ENCODE measurements around the gene C11orf42. TPM values are rescaled to one million over a fixed set of nuclear protein-coding genes. Genes with fewer than 3 reads are reported as not detected.

The C11orf42 gene
- total RNA-seq, 1 experiment from 2014 or later, result not detected

DNA sequence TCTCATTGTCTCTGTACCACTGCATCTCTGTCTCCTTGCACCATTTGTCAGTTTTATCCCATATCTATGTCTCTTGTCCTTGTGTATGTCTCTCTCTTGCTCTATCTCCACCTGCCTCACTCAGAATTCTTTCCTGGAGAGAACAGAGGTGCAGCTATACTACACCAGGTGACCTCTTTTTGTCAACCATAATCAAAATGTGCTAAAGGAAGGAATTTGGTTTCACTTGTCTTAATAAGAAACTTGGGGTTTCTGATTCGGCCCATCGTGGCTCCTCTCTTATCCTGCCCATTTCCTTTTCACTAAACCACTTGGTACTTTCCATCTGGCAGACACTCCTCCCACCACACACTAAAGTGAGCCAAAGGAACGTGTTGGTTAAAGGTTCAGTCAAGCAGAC, 2.0 kb upstream of the C11orf42 start:
- no peak for DNase-seq
- no peaks in the 10 kb centered on the region for H3K4me1 ChIP-seq
- POLR2A ChIA-PET, result no interaction called here
- TF ChIP-seq, protein P1, sequence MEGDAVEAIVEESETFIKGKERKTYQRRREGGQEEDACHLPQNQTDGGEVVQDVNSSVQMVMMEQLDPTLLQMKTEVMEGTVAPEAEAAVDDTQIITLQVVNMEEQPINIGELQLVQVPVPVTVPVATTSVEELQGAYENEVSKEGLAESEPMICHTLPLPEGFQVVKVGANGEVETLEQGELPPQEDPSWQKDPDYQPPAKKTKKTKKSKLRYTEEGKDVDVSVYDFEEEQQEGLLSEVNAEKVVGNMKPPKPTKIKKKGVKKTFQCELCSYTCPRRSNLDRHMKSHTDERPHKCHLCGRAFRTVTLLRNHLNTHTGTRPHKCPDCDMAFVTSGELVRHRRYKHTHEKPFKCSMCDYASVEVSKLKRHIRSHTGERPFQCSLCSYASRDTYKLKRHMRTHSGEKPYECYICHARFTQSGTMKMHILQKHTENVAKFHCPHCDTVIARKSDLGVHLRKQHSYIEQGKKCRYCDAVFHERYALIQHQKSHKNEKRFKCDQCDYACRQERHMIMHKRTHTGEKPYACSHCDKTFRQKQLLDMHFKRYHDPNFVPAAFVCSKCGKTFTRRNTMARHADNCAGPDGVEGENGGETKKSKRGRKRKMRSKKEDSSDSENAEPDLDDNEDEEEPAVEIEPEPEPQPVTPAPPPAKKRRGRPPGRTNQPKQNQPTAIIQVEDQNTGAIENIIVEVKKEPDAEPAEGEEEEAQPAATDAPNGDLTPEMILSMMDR (IDR thresholded peaks at IDR 0.05; ENCODE audit: insufficient read depth in 1 of 2, low read depth in 1 of 2, low read length in 1 of 2, severe bottlenecking in 1 of 2, unreplicated experiment in 1 of 2), result no peak
- no peaks in the 10 kb centered on the region for H3K9me3 ChIP-seq
- no peak overlapping the region for H3K27ac Mint-ChIP-seq (ENCODE audit: unreplicated experiment)
- no peak overlapping the region for H3K4me3 Mint-ChIP-seq (ENCODE audit: unreplicated experiment)
- no peaks in the 10 kb centered on the region for H3K9me3 Mint-ChIP-seq (ENCODE audit: unreplicated experiment)
- no peaks in the 10 kb centered on the region for H3K27me3 Mint-ChIP-seq (ENCODE audit: insufficient read depth, unreplicated experiment)
- H3K4me3 ChIP-seq (ENCODE audit: low read depth, low read length), result no peak overlapping the region
- H3K27me3 ChIP-seq (replicated peaks; ENCODE audit: control insufficient read depth, insufficient read depth, low read length), result no peaks in the 10 kb centered on the region
- peaks cover 5% of the 10 kb centered on the region; the same call in 1 of the 2 replicates for H3K36me3 ChIP-seq (ENCODE audit: control insufficient read depth, insufficient read depth, low read length)
- intact Hi-C loops (cut with micrococcal nuclease; ENCODE audit: unreplicated experiment), result no loop called here
- H3K36me3 Mint-ChIP-seq (ENCODE audit: insufficient read depth, unreplicated experiment), result no peaks in the 10 kb centered on the region
- no TSS peak for BruUV-seq (replicated peaks)
- H3K4me1 Mint-ChIP-seq (ENCODE audit: low read depth, unreplicated experiment), result no peaks in the 10 kb centered on the region
- CTCF ChIA-PET, result no interaction called here

DNA sequence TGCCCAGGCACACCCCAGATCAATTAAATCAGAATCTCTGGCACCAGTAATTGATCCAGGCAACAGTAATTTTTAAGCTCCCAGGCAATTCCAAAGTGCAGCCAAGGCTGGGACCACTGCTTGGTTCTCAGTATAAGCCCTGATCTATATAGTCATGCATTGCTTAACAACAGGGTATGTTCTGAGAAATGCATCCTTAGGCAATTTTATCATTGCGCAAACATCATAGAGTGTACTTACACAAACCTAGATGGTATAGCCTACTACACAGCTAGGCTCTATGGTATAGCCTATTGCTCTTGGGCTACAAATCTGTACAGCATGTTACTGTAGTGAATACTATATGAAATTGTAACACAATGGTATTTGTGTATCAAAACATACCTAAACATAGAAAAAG, 651 bp upstream of the C11orf42 start:
- no peaks in the 10 kb centered on the region for H3K4me1 ChIP-seq
- H3K9me3 ChIP-seq, result no peaks in the 10 kb centered on the region
- Mint-ChIP-seq H3K9me3 (ENCODE audit: unreplicated experiment) (no peaks in the 10 kb centered on the region), H3K4me1 (ENCODE audit: low read depth, unreplicated experiment) (peaks cover 5% of the 10 kb centered on the region), H3K4me3 (ENCODE audit: unreplicated experiment) (no peak overlapping the region), H3K27me3 (ENCODE audit: insufficient read depth, unreplicated experiment) (no peaks in the 10 kb centered on the region), H3K36me3 (ENCODE audit: insufficient read depth, unreplicated experiment) (peaks cover 9% of the 10 kb centered on the region), H3K27ac (ENCODE audit: unreplicated experiment) (no peak overlapping the region)
- TF ChIP-seq, protein P1 (IDR thresholded peaks at IDR 0.05; ENCODE audit: insufficient read depth in 1 of 2, low read depth in 1 of 2, low read length in 1 of 2, severe bottlenecking in 1 of 2, unreplicated experiment in 1 of 2), result no peak
- no peak for DNase-seq
- POLR2A ChIA-PET, result no interaction called here
- no TSS peak for BruUV-seq (replicated peaks)
- H3K4me3 ChIP-seq (ENCODE audit: low read depth, low read length), result no peak overlapping the region
- intact Hi-C loops (cut with micrococcal nuclease; ENCODE audit: unreplicated experiment), result no loop called here
- peaks cover 5% of the 10 kb centered on the region; the same call in 1 of the 2 replicates for H3K36me3 ChIP-seq (ENCODE audit: control insufficient read depth, insufficient read depth, low read length)
- CTCF ChIA-PET, result no interaction called here
- no peaks in the 10 kb centered on the region for H3K27me3 ChIP-seq (replicated peaks; ENCODE audit: control insufficient read depth, insufficient read depth, low read length)

DNA sequence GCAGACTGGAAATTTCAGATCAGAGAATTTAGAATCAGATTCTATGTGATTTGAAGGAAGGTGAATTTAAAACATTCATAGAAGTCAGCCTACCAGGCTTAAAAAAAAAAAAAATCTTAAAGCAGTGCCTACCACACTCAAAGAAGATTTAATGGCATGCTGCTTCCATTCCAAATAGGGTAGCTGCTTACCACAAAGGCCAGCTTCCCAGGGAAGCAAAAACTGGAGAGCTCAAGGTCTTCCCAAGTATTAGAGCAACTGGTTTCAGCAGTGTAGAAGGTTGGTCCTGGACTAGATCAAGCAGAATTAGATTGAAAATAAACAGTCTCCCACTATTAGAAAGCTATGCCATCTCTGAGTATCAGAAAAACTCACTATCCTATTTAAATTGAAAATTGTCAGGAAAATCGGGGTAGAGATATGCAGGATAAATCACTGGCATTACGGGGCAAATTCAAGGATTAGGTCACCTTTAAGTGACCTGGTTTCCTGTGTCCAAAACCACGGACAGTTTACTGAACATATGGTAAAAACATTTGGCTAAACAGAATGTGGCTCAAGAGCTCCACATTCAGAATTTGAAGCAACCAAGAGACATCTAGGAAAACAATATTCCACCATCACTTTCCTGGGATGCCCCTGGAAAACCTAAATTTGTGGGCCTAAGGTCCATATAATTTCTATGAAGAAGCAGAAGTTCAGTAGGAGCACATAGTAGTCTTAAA, 1.3 kb downstream of the C11orf42 start:
- CTCF ChIA-PET, result interaction anchor here (0.7 kb wide), 1 partner anchor 176 kb away, joined by 4 read pairs; no protein-coding TSS in a partner anchor
- H3K36me3 ChIP-seq (ENCODE audit: control insufficient read depth, insufficient read depth, low read length), result peaks cover 7% of the 10 kb centered on the region; the same call in 1 of the 2 replicates
- intact Hi-C loops (cut with micrococcal nuclease; ENCODE audit: unreplicated experiment), result no loop called here

More for the DNA sequence above, 1.3 kb downstream of the C11orf42 start:
- POLR2A ChIA-PET, result no interaction called here
- H3K9me3 Mint-ChIP-seq (ENCODE audit: unreplicated experiment), result no peaks in the 10 kb centered on the region
- Histone ChIP-seq H3K4me3 (ENCODE audit: low read depth, low read length) (no peak overlapping the region), H3K9me3 (no peaks in the 10 kb centered on the region), H3K4me1 (no peaks in the 10 kb centered on the region), H3K27me3 (replicated peaks; ENCODE audit: control insufficient read depth, insufficient read depth, low read length) (no peaks in the 10 kb centered on the region)
- DNase-seq, result no peak
- TF ChIP-seq, protein P1 (IDR thresholded peaks at IDR 0.05; ENCODE audit: insufficient read depth in 1 of 2, low read depth in 1 of 2, low read length in 1 of 2, severe bottlenecking in 1 of 2, unreplicated experiment in 1 of 2), result no peak
- H3K4me3 Mint-ChIP-seq (ENCODE audit: unreplicated experiment), result no peak overlapping the region
- no TSS peak for BruUV-seq (replicated peaks)
- H3K4me1 Mint-ChIP-seq (ENCODE audit: low read depth, unreplicated experiment), result peaks cover 5% of the 10 kb centered on the region
- H3K27ac Mint-ChIP-seq (ENCODE audit: unreplicated experiment), result no peak overlapping the region
- H3K27me3 Mint-ChIP-seq (ENCODE audit: insufficient read depth, unreplicated experiment), result no peaks in the 10 kb centered on the region
- H3K36me3 Mint-ChIP-seq (ENCODE audit: insufficient read depth, unreplicated experiment), result peaks cover 9% of the 10 kb centered on the region

All from Caco-2 (cell line).